ENCODE data around the gene PHF20.
"Not testable (repeated sequence)": the region's sequence is repeated elsewhere in the genome, so short reads cannot be mapped to it uniquely, and the experiment has no call there.

GRCh38 chr20:35855641-35856040, 83.8 kb downstream of the PHF20 start:
- not testable (repeated sequence) for TF ChIP-seq CTCF (IDR thresholded peaks at IDR 0.05; ENCODE audit: insufficient read depth, low read depth, low read length); EZH2 (IDR thresholded peaks at IDR 0.05; ENCODE audit: insufficient read depth, low read length)

Data from astrocyte (in vitro differentiated cells and primary cell).